ENCODE results near the gene ALAS2.
"Not testable (repeated sequence)": the region's sequence is repeated elsewhere in the genome, so short reads cannot be mapped to it uniquely, and the experiment has no call there.

ALAS2 gene

GRCh38 chrX:55030271-55031205 is at the start of gene ALAS2:
ALAS2 (minus strand) TSS chrX:55030977; CDS start chrX:55026000, 4,977 bp downstream.
- TF ChIP-seq CTCF (IDR thresholded peaks at IDR 0.05): no peak
- Histone ChIP-seq H3K27ac (no peak within 1 kb of the TSS), H3K27me3 (no peaks in the 10 kb centered on the region)

GRCh38 chrX:55074851-55075467 is 44.2 kb upstream of the ALAS2 start, which contains the start of gene PAGE2B:
PAGE2B (plus strand) TSS chrX:55075030; CDS start chrX:55076042, 1,012 bp downstream.
- no peak within 1 kb of the TSS for H3K27ac ChIP-seq
- no peak for TF ChIP-seq CTCF (IDR thresholded peaks at IDR 0.05)
- H3K36me3 ChIP-seq: no peaks in the 10 kb centered on the region
- H3K27me3 ChIP-seq: no peaks in the 10 kb centered on the region
- no peak within 1 kb of the TSS for H3K4me3 ChIP-seq (ENCODE audit: low read depth in 1 of 2, low read length in 1 of 2)
- no peaks in the 10 kb centered on the region for H3K9me3 ChIP-seq
- no peaks in the 10 kb centered on the region for H3K4me1 ChIP-seq (ENCODE audit: control insufficient read depth in 1 of 2, insufficient read depth in 1 of 2, low read depth in 1 of 2, low read length in 1 of 2)

More at GRCh38 chrX:55030271-55031205, at the start of gene ALAS2:
- Histone ChIP-seq H3K4me3 (ENCODE audit: low read depth in 1 of 2, low read length in 1 of 2) (no peak within 1 kb of the TSS), H3K4me1 (ENCODE audit: control insufficient read depth in 1 of 2, insufficient read depth in 1 of 2, low read depth in 1 of 2, low read length in 1 of 2) (no peaks in the 10 kb centered on the region), H3K36me3 (no peaks in the 10 kb centered on the region), H3K9me3 (no peaks in the 10 kb centered on the region)

- Histone ChIP-seq H3K9me3 (no peaks in the 10 kb centered on the region), H3K27me3 (no peaks in the 10 kb centered on the region), H3K36me3 (no peaks in the 10 kb centered on the region), H3K4me1 (ENCODE audit: control insufficient read depth in 1 of 2, insufficient read depth in 1 of 2, low read depth in 1 of 2, low read length in 1 of 2) (no peaks in the 10 kb centered on the region), H3K27ac (no peak overlapping the region), H3K4me3 (ENCODE audit: low read depth in 1 of 2, low read length in 1 of 2) (no peak overlapping the region)
- TF ChIP-seq CTCF (IDR thresholded peaks at IDR 0.05): no peak
These were observed 41.5 kb upstream of the ALAS2 start for GRCh38 chrX:55072286-55072685.

GRCh38 chrX:55067180-55067579 is 36.4 kb upstream of the ALAS2 start:
- H3K27me3 ChIP-seq; H3K4me1 ChIP-seq (ENCODE audit: control insufficient read depth in 1 of 2, insufficient read depth in 1 of 2, low read depth in 1 of 2, low read length in 1 of 2); H3K27ac ChIP-seq; H3K4me3 ChIP-seq (ENCODE audit: low read depth in 1 of 2, low read length in 1 of 2); H3K9me3 ChIP-seq; H3K36me3 ChIP-seq: not testable (repeated sequence)

- H3K4me3 ChIP-seq (ENCODE audit: low read depth in 1 of 2, low read length in 1 of 2): no peak overlapping the region
- H3K27ac ChIP-seq: no peak overlapping the region
- no peaks in the 10 kb centered on the region for H3K36me3 ChIP-seq
- H3K9me3 ChIP-seq: no peaks in the 10 kb centered on the region
- H3K4me1 ChIP-seq (ENCODE audit: control insufficient read depth in 1 of 2, insufficient read depth in 1 of 2, low read depth in 1 of 2, low read length in 1 of 2): no peaks in the 10 kb centered on the region
- H3K27me3 ChIP-seq: no peaks in the 10 kb centered on the region
- peak; percentile 40 for TF ChIP-seq CTCF (IDR thresholded peaks at IDR 0.05)
These were observed 27.0 kb upstream of the ALAS2 start for GRCh38 chrX:55057675-55058249.

Data from neutrophil (primary cell).